Omental fat pad (tissue), 4 donors: Measurements from ENCODE around the gene CFP. TPM values are rescaled to one million over a fixed set of nuclear protein-coding genes. Genes with fewer than 3 reads are reported as not detected.

Experiments
- ATAC-seq: fragments of 150-250 bp; one replicate; pipeline ENCODE4 v1.9.1; 2016; ENCODE audit warnings: mild to moderate bottlenecking, moderate library complexity; ENCODE audit not compliant: low FRiP score
- DNase-seq: peaks from one replicate; pipeline ENCODE4 v3.0.0-alpha.2; 2019; ENCODE audit warnings: low spot score
- total RNA-seq, 4 donors: library from RNA; depleted of rRNA; stranded (reverse); fragments of >200 nt; gene quantifications; one replicate each; pipeline ENCODE4 v1.1.0, GENCODE V29; 2016
- TF ChIP-seq, protein P1 (sequence below), 3 donors: fragments of 450-650 bp; IDR thresholded peaks; one replicate each; pipeline ENCODE4 v1.5.1; 2016 to 2017; ENCODE audit warnings: antibody characterized with exemption in 3 of 3, mild to moderate bottlenecking in 3 of 3, moderate library complexity in 2 of 3

The CFP gene
- total RNA-seq, 4 donors from 2014 or later = 7.4 to 53.9 (median 11.2) TPM

DNA sequence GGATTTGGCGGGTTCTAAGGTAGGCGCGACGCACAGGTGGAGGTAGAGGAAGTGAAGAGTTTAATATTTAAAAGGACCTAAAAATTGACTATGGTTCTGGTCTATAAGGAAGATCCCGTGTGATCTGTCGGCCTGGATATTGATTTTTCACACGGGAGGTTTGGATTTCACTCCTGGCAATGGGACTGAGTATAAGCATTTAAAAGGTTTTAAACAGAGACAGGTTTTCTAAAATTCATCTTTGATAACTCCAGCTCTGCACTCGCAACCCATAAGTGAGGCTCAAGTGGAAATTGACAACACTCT is 29.6 kb upstream of the CFP start:
- DNase-seq = no peak
- TF ChIP-seq, protein P1, sequence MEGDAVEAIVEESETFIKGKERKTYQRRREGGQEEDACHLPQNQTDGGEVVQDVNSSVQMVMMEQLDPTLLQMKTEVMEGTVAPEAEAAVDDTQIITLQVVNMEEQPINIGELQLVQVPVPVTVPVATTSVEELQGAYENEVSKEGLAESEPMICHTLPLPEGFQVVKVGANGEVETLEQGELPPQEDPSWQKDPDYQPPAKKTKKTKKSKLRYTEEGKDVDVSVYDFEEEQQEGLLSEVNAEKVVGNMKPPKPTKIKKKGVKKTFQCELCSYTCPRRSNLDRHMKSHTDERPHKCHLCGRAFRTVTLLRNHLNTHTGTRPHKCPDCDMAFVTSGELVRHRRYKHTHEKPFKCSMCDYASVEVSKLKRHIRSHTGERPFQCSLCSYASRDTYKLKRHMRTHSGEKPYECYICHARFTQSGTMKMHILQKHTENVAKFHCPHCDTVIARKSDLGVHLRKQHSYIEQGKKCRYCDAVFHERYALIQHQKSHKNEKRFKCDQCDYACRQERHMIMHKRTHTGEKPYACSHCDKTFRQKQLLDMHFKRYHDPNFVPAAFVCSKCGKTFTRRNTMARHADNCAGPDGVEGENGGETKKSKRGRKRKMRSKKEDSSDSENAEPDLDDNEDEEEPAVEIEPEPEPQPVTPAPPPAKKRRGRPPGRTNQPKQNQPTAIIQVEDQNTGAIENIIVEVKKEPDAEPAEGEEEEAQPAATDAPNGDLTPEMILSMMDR (IDR thresholded peaks at IDR 0.05) = no peak
- no peak for ATAC-seq

DNA sequence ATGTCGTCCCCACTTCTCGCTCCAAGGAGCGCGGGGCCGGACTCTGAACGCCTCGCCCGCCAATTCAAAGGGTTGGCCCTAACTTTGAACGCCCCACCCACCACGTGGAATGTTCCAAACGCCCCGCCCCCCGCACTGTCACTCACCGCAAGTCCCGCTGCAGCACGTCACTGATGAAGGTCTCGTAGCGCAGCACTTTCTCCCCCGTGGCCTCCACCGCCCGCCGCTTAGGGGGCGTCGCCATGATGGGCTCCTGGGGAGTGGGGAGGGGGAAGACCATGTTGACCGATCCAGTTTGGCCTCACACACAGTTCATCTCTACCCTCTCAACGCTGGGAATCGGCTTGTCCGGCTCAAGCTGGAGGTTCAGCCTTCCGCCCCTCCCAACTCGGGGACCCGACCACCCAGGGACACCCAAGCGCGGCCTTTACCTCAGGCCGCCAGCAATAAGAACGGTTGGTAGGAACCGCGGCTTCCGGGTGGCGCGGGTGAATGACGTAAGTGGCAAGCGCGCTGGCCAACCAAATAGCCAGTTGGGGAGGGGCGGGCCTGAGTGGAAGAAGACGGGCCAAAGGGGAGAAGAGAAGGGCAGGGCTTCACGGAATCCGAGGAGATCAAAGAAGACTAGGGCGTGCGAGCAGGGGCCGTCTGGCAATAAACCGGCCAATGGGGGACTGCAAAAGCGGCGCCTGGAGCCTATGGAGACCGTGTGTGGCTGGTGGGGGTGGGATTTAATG is 29.1 kb upstream of the CFP start, which contains the start of gene UXT:
Gene UXT, minus strand, starts transcription at position 497 of the 737 bp plus-strand sequence. Its CDS starts 253 bp downstream, at position 244.
- ATAC-seq (peak; percentile 91), DNase-seq (peak; percentile 78)

DNA sequence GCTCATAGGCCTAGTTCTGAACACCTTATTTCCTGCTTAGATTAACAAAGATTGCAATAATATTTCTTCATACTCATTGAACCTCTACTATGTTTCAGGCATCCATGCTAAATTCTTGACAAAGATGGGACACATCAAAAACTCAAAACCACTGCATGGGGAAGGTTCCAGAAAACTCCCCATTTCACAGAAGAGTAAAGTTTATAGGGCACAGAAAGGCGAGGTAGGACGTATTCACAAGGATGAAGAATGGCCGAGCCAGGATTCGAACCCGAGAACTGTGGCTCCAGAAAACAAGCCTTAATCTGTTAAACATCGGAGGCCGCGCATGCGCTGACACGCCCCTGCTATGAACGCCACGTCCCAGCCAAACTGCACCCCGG is 28.6 kb upstream of the CFP start:
- ATAC-seq (no peak), DNase-seq (no peak)
- TF ChIP-seq, protein P1 (IDR thresholded peaks at IDR 0.05) = no peak

More for the DNA sequence above, 29.1 kb upstream of the CFP start, which contains the start of gene UXT:
- TF ChIP-seq, protein P1 (IDR thresholded peaks at IDR 0.05) = no peak

DNA sequence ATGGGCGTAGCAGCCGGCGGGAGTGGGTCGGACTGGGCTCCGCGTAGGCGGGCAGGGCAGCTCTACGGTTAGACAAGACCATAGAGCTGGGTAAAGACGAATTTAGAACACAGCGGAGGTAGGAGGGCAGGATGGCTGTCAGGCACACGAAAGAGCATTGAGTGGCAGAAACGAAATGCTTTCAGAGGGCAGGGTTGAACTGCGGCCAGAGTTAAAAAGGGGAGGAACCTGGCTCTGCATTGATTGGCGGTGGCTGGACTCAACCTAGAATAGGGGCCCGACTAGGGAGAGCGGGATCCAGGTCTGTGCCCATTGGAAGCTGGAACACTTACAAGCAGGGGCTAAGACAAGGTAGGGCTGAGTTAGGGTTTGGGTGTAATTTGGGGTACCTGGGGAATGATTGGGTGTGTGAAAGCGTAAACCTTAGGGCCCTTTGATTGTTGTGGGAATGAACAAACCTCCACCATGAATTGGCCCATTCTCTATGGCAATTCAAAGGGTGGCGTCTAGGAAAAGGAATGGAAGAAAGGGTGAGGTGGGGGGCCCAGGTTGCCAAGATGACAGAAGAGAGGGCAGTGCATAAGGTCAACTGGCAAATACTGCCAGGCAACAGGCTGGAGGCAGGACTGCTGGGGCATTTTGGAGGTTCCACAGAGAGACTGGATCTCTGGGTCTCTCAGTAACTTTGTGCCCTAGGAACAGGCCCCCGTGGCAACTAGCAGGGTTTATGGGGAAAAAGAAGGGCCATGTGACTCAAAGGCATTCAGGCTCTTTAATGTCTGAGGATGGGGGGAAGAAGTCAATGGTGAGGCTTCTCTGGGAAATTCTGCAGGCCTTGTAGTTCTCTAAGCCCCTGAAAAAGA is 21.5 kb upstream of the CFP start:
- peak; percentile 19 for ATAC-seq
- DNase-seq = no peak
- TF ChIP-seq, protein P1 (IDR thresholded peaks at IDR 0.05) = no peak

DNA sequence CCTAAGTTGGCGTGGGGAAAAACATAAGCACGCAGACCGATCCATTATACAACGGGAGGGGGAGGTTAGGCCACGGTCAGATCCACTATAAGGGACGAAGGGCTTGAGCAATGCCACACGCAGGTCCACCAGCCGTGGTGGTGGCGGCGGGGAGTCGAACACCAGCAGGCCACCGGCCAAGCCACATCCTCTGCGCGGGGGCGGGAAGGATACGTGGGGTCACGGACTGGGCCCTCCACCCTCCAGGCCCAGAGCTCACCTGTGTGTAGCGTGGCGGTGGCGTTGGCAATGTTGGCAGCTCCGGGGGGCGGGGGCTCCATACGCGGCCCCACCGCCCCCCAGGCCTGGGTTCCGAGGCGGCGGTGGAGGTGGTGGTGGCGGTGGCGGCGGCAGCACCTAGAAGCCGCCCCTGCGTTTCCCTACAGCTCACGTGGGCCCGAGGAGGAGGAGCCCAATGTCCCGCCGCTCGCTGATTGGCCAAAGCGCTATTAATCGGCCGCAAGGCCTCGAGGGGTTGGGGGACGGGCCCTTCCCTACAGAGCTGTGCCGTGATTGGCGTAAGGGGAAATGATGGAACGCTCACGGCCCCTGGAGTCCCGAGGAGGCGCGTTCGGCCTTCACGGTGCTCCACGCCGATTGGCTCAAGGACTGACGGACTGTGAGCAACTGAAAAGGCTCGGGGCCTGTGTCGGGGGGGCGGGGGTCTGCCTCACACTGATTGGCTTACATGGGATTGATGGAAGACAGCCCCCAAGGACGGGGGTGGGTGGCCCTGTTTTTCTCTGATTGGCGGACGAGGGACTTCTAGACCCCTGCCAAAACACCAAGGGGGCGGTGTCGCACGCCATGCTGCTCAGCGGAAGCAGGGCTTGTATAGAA is 20.7 kb upstream of the CFP start, which contains the start of gene ELK1:
Gene ELK1, minus strand, starts transcription at position 400 of the 879 bp plus-strand sequence. CDS start 9,122 bp downstream, outside the sequence.
- ATAC-seq = peak; percentile 97
- TF ChIP-seq, protein P1 (IDR thresholded peaks at IDR 0.05) = no peak

DNA sequence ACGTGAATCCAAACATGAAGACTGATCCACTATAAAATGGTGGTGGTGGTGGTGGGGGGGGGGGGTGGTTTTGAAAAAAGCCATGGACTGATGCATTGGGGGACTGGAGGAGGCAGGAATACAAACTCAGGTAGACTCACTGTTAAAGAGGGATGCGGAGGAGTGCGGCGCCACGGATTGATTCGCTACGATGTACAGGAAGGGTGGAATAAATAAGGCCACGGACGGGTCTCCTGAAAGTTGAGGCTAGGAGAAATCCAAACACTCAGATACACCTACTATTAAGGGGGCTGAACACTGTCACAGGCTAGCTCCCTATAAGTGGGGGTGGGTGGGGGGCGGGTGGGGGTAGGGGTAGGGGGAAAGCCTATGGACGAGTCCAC is 20.0 kb upstream of the CFP start:
- TF ChIP-seq, protein P1 (IDR thresholded peaks at IDR 0.05) = no peak
- no peak for ATAC-seq
- DNase-seq = no peak

More for the DNA sequence above, 20.7 kb upstream of the CFP start, which contains the start of gene ELK1:
- DNase-seq = peak; percentile 67
